ENCODE data around the gene UQCRQ. TPM values are rescaled to one million over a fixed set of nuclear protein-coding genes. Genes with fewer than 3 reads are reported as not detected.

The UQCRQ gene
- total and polyA plus RNA-seq, 11 donors = 539 to 2,165 (median 1,454) TPM

DNA sequence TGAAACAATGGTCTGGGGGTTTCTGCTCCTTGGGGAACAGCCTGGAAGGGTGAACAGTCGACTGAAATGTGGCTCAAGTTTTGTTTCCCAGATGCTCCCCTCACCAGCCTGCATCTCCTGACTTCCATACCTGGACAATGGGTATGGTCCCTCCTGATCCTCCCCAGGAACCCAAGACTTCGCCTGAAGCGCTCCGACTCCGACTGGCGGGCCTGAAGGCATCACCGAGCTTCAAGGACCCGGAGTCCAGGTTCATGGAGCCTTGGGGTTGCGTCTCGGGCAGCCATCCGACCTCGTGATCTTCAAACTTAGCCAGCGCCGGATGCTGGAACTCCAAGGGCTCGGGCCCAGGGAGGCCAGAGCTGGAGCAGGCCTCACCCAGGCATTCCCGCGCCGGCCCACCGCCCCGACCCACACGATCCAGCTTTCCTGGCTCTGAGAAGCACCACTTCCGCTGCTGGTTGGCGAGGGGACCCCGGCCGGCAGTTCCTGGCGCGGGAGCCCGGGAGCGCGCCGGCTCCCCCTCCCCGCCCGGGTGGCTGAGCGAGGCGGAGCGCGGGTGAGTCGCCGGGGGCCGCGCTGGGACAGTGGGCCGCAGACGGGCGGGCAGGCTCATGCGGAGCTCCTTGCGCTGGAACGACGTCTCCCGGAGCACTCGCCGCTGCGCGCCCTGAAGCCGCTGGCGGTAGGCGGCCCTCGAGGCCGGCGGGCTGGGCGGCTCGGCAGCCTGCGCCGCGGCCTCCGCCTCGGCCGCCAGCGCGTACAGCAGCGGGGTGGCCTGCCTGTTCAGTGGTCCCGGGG is 41.2 kb upstream of the UQCRQ start:
- Histone ChIP-seq H3K27ac (peak overlapping the region in 1 of 12 donors; percentile 20), H3K4me1 (peaks cover 0 to 27% (median 14%) of the 10 kb centered on the region in 12 donors), H3K9me3 (no peaks in the 10 kb centered on the region), H3K4me3 (peak overlapping the region in 9 of 12 donors; percentile 21 to 46 (median 29)), H3K36me3 (peaks cover 0 to 12% (median 3%) of the 10 kb centered on the region in 9 donors), H3K27me3 (peaks cover 0 to 40% (median 0%) of the 10 kb centered on the region in 9 donors)
- ATAC-seq = no peak
- intact Hi-C loops (cut with DNase I) = loop anchor here in 7 of 10 donors (5.0 to 10.0 kb wide), 7 partner anchors 37 to 440 kb away; partner anchors contain the start of genes GDF9 (in 1 of the 7) and UQCRQ (in 1 of the 7)
- 53 to 69% (median 62%) methylated on average over 38 to 71 of the region's 71 CpGs for WGBS, 4 donors
- DNase-seq = no peak
- TF ChIP-seq, protein P1, sequence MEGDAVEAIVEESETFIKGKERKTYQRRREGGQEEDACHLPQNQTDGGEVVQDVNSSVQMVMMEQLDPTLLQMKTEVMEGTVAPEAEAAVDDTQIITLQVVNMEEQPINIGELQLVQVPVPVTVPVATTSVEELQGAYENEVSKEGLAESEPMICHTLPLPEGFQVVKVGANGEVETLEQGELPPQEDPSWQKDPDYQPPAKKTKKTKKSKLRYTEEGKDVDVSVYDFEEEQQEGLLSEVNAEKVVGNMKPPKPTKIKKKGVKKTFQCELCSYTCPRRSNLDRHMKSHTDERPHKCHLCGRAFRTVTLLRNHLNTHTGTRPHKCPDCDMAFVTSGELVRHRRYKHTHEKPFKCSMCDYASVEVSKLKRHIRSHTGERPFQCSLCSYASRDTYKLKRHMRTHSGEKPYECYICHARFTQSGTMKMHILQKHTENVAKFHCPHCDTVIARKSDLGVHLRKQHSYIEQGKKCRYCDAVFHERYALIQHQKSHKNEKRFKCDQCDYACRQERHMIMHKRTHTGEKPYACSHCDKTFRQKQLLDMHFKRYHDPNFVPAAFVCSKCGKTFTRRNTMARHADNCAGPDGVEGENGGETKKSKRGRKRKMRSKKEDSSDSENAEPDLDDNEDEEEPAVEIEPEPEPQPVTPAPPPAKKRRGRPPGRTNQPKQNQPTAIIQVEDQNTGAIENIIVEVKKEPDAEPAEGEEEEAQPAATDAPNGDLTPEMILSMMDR (IDR thresholded peaks at IDR 0.05) = no peak
- no peak for TF ChIP-seq POLR2A (IDR thresholded peaks at IDR 0.05)

- intact Hi-C loops (cut with DNase I) = loop anchor here in 7 of 10 donors (5.0 to 10.0 kb wide), 7 partner anchors 36 to 441 kb away; partner anchors contain the start of genes GDF9 (in 1 of the 7) and UQCRQ (in 1 of the 7)
- Histone ChIP-seq H3K27me3 (peaks cover 0 to 42% (median 0%) of the 10 kb centered on the region in 9 donors), H3K9me3 (no peaks in the 10 kb centered on the region), H3K4me3 (peak overlapping the region in 9 of 12 donors; percentile 21 to 46 (median 29)), H3K27ac (peak overlapping the region in 1 of 12 donors; percentile 20), H3K36me3 (peaks cover 0 to 12% (median 3%) of the 10 kb centered on the region in 9 donors), H3K4me1 (peaks cover 0 to 34% (median 15%) of the 10 kb centered on the region in 12 donors)
- ATAC-seq (no peak), DNase-seq (no peak)
- no peak for TF ChIP-seq POLR2A (IDR thresholded peaks at IDR 0.05)
- TF ChIP-seq, protein P1 (IDR thresholded peaks at IDR 0.05) = no peak
- 42 to 63% (median 58%) methylated on average over 30 to 43 of the region's 43 CpGs for WGBS, 4 donors
These were observed 40.5 kb upstream of the UQCRQ start for GRCh38 chr5:132825834-132826391.

GRCh38 chr5:132826424-132827082 is 39.9 kb upstream of the UQCRQ start:
- 56 to 68% (median 67%) methylated on average over 6 of the region's 6 CpGs for WGBS, 4 donors
- intact Hi-C loops (cut with DNase I) = loop anchor here in 7 of 10 donors (5.0 to 10.0 kb wide), 7 partner anchors 36 to 442 kb away; partner anchors contain the start of genes GDF9 (in 1 of the 7) and UQCRQ (in 1 of the 7)
- Histone ChIP-seq H3K27me3 (peaks cover 0 to 42% (median 0%) of the 10 kb centered on the region in 9 donors), H3K4me3 (no peak overlapping the region), H3K4me1 (peaks cover 0 to 39% (median 15%) of the 10 kb centered on the region in 12 donors), H3K36me3 (peaks cover 0 to 12% (median 3%) of the 10 kb centered on the region in 9 donors), H3K9me3 (no peaks in the 10 kb centered on the region), H3K27ac (no peak overlapping the region)
- DNase-seq (no peak), ATAC-seq (no peak)
- TF ChIP-seq, protein P1 (IDR thresholded peaks at IDR 0.05) = no peak
- TF ChIP-seq POLR2A (IDR thresholded peaks at IDR 0.05) = no peak

All from heart left ventricle (tissue), 16 donors.